Gastroesophageal sphincter (tissue), 4 donors: Measurements from ENCODE around the gene FKBP14. TPM values are rescaled to one million over a fixed set of nuclear protein-coding genes. Genes with fewer than 3 reads are reported as not detected.

ENCODE experiments used
- ATAC-seq: fragments of 150-250 bp; one replicate; pipeline ENCODE4 v1.9.1; 2016; ENCODE audit warnings: mild to moderate bottlenecking, moderate library complexity
- H3K27ac ChIP-seq, 4 donors: fragments of 200-600 bp; sonication (generic) in 3 of 4; 1 replicate in 3 of 4; 2 replicates in 1 of 4; pipeline ENCODE4 v1.5.1; 2016 to 2019
- H3K27me3 ChIP-seq: fragments of 200-600 bp; sonication (generic); one replicate; pipeline ENCODE4 v1.5.1; 2019
- H3K36me3 ChIP-seq, 2 donors: fragments of 200-600 bp; sonication (generic); one replicate each; pipeline ENCODE4 v1.5.1; 2019; ENCODE audit warnings: control low read depth in 1 of 2
- H3K4me1 ChIP-seq, 3 donors: fragments of 200-600 bp; sonication (generic); 1 replicate in 2 of 3; 2 replicates in 1 of 3; pipeline ENCODE4 v1.5.1; 2016 to 2019; ENCODE audit warnings: control low read depth in 2 of 3
- H3K4me3 ChIP-seq, 2 donors: fragments of 200-600 bp; sonication (generic); one replicate each; pipeline ENCODE4 v1.5.1; 2019; ENCODE audit warnings: mild to moderate bottlenecking in 1 of 2, moderate library complexity in 1 of 2
- H3K9me3 ChIP-seq, 3 donors: fragments of 200-600 bp; sonication (generic); one replicate each; pipeline ENCODE4 v1.5.1; 2017 to 2019; ENCODE audit warnings: control low read depth in 2 of 3
- EP300 ChIP-seq: sonication (generic); formaldehyde crosslinking; IDR thresholded peaks from one replicate; pipeline ENCODE4 v1.6.1; 2017; ENCODE audit warnings: antibody characterized with exemption, mild to moderate bottlenecking
- POLR2A ChIP-seq, 2 donors: fragments of 450-650 bp; IDR thresholded peaks; one replicate each; pipeline ENCODE4 v1.6.1; 2017; ENCODE audit warnings: antibody characterized with exemption in 2 of 2, mild to moderate bottlenecking in 2 of 2, moderate library complexity in 1 of 2
- POLR2AphosphoS5 ChIP-seq: sonication (generic); formaldehyde crosslinking; IDR thresholded peaks from one replicate; pipeline ENCODE4 v1.6.1; 2017; ENCODE audit warnings: antibody characterized with exemption
- WGBS, 2 donors: methylation state at CpG; one replicate each; pipeline ENCODE4 v1.1.5; 2018; ENCODE audit warnings: low coverage in 1 of 2; 5-methylcytosine and 5-hydroxymethylcytosine counted together
- total RNA-seq, 4 donors: library from RNA; depleted of rRNA; stranded (reverse); fragments of >200 nt; gene quantifications; one replicate each; pipeline ENCODE4 v1.1.0, GENCODE V29; 2016
- TF ChIP-seq, protein P1 (sequence below), 4 experiments: fragments of 200-600 bp in 2 of 4; fragments of 450-650 bp in 2 of 4; sonication (generic) in 1 of 4; IDR thresholded peaks; one replicate each; pipeline ENCODE4 v1.5.1; 2017 to 2019; ENCODE audit warnings: antibody characterized with exemption in 4 of 4, mild to moderate bottlenecking in 2 of 4, moderate library complexity in 2 of 4

FKBP14 gene
- total RNA-seq, 4 donors from 2014 or later: 7.0 to 10.7 (median 7.7) TPM

GRCh38 chr7:30028749-30029635 is 2.5 kb upstream of the FKBP14 start:
- H3K36me3 ChIP-seq: no peaks in the 10 kb centered on the region
- H3K9me3 ChIP-seq: no peaks in the 10 kb centered on the region
- H3K4me1 ChIP-seq: peaks cover 15 to 59% (median 23%) of the 10 kb centered on the region in 3 donors
- H3K4me3 ChIP-seq: peak overlapping the region; percentile 81 to 96
- WGBS, 2 donors: 1 to 2% methylated on average over 5 to 15 of the region's 42 CpGs
- peak overlapping the region; percentile 83 to 96 (median 92) for H3K27ac ChIP-seq
- no peak for ATAC-seq
- H3K27me3 ChIP-seq: no peaks in the 10 kb centered on the region
- TF ChIP-seq, protein P1, sequence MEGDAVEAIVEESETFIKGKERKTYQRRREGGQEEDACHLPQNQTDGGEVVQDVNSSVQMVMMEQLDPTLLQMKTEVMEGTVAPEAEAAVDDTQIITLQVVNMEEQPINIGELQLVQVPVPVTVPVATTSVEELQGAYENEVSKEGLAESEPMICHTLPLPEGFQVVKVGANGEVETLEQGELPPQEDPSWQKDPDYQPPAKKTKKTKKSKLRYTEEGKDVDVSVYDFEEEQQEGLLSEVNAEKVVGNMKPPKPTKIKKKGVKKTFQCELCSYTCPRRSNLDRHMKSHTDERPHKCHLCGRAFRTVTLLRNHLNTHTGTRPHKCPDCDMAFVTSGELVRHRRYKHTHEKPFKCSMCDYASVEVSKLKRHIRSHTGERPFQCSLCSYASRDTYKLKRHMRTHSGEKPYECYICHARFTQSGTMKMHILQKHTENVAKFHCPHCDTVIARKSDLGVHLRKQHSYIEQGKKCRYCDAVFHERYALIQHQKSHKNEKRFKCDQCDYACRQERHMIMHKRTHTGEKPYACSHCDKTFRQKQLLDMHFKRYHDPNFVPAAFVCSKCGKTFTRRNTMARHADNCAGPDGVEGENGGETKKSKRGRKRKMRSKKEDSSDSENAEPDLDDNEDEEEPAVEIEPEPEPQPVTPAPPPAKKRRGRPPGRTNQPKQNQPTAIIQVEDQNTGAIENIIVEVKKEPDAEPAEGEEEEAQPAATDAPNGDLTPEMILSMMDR (IDR thresholded peaks at IDR 0.05): no peak
- TF ChIP-seq EP300: no peak
- TF ChIP-seq POLR2AphosphoS5: no peak
- TF ChIP-seq POLR2A (IDR thresholded peaks at IDR 0.05): no peak

GRCh38 chr7:30028216-30028748 is 1.8 kb upstream of the FKBP14 start, which contains the start of gene PLEKHA8:
Gene PLEKHA8, plus strand, starts transcription at chr7:30028412. Its CDS starts 351 bp downstream, at chr7:30028763.
- TF ChIP-seq, protein P1 (IDR thresholded peaks at IDR 0.05): peak in 1 of 4 experiments; percentile 31
- peak; percentile 37 to 48 for TF ChIP-seq POLR2A (IDR thresholded peaks at IDR 0.05)
- peak; percentile 81 for TF ChIP-seq POLR2AphosphoS5
- TF ChIP-seq EP300: no peak
- Histone ChIP-seq H3K9me3 (no peaks in the 10 kb centered on the region), H3K27me3 (no peaks in the 10 kb centered on the region), H3K27ac (peak within 1 kb of the TSS; percentile 83 to 96 (median 92)), H3K4me3 (peak within 1 kb of the TSS; percentile 81 to 96), H3K4me1 (peaks cover 15 to 66% (median 23%) of the 10 kb centered on the region in 3 donors), H3K36me3 (no peaks in the 10 kb centered on the region)
- WGBS, 2 donors: 0% methylated on average over 1 of the region's 70 CpGs; no CpG with 5 or more reads in 1 of the 2 donors
- peak; percentile 74 for ATAC-seq

DNA sequence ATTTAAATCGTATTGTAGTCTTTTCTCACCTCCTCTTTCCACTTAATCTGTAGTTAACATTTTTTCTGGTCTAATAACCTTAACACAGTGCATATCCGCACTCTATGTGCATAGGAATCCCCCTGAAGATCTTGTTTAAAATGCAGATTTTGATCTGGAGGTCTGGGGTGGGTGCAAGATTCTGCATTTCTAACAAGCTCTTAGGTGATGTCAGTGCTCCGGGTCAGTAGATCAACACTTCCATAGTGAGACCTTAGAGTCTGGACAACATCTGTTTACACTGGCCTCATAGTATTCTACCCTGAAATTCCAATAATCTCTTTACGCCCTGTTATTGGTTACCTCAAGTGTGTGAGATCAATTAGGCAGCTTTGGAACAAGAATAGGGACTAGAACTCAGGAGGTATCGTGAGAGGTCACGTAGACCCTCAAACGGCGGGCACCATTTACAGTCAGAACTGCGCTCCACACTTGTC is 1.3 kb upstream of the FKBP14 start:
- H3K4me1 ChIP-seq: peaks cover 15 to 67% (median 23%) of the 10 kb centered on the region in 3 donors
- no peaks in the 10 kb centered on the region for H3K36me3 ChIP-seq
- H3K27me3 ChIP-seq: no peaks in the 10 kb centered on the region
- no peaks in the 10 kb centered on the region for H3K9me3 ChIP-seq
- TF ChIP-seq, protein P1 (IDR thresholded peaks at IDR 0.05): no peak
- TF ChIP-seq POLR2AphosphoS5 (no peak), EP300 (no peak), POLR2A (IDR thresholded peaks at IDR 0.05) (no peak)
- no peak for ATAC-seq
- 3 to 7% methylated on average over 3 to 9 of the region's 9 CpGs for WGBS, 2 donors
- peak overlapping the region; percentile 81 to 96 for H3K4me3 ChIP-seq
- peak overlapping the region; percentile 83 to 96 (median 92) for H3K27ac ChIP-seq

GRCh38 chr7:30027065-30027456 is 559 bp upstream of the FKBP14 start:
- H3K27ac ChIP-seq: peak overlapping the region; percentile 83 to 96 (median 92)
- ATAC-seq: peak; percentile 3
- H3K4me1 ChIP-seq: peaks cover 15 to 60% (median 23%) of the 10 kb centered on the region in 3 donors
- peak overlapping the region; percentile 81 to 96 for H3K4me3 ChIP-seq
- H3K36me3 ChIP-seq: no peaks in the 10 kb centered on the region
- WGBS, 2 donors: 0 to 3% methylated on average over 9 to 10 of the region's 10 CpGs
- no peaks in the 10 kb centered on the region for H3K27me3 ChIP-seq
- H3K9me3 ChIP-seq: no peaks in the 10 kb centered on the region
- no peak for TF ChIP-seq EP300
- TF ChIP-seq, protein P1 (IDR thresholded peaks at IDR 0.05): no peak
